ENCODE results near the gene RIT2. TPM values are rescaled to one million over a fixed set of nuclear protein-coding genes. Genes with fewer than 3 reads are reported as not detected.

The RIT2 gene
- total RNA-seq: not detected in 2 replicates

GRCh38 chr18:43115076-43115921 is at the start of gene RIT2:
Gene RIT2, minus strand, starts transcription at chr18:43115685.

Other genes with a start within 250 kb of the RIT2 start
- gene SYT4, start 161.8 kb upstream of the RIT2 start, total RNA-seq: not detected in 2 replicates